Spleen (tissue), 11 donors: ENCODE results near the gene ZNF677. TPM values are rescaled to one million over a fixed set of nuclear protein-coding genes. Genes with fewer than 3 reads are reported as not detected.
"Not testable (repeated sequence)": the region's sequence is repeated elsewhere in the genome, so short reads cannot be mapped to it uniquely, and the experiment has no call there.

Source experiments
- DNase-seq: peaks from one replicate; pipeline ENCODE4 v3.0.0-alpha.2; 2020
- H3K27ac ChIP-seq, 8 donors: fragments of 200-600 bp; sonication (generic) in 7 of 8; 1 replicate in 4 of 8; 2 replicates in 4 of 8; pipeline versions ENCODE4 v1.5.0 to v1.8.0; 2016 to 2021; ENCODE audit warnings: inconsistent platforms in 4 of 8, mild to moderate bottlenecking in 4 of 8, moderate library complexity in 1 of 8
- H3K27me3 ChIP-seq, 7 donors: fragments of 200-600 bp; sonication (generic) in 6 of 7; replicated peaks in 1 of 7; 1 replicate in 4 of 7; 2 replicates in 3 of 7; pipeline versions ENCODE4 v1.5.0 to v1.8.0; 2016 to 2021; ENCODE audit warnings: inconsistent platforms in 3 of 7, mild to moderate bottlenecking in 1 of 7
- H3K36me3 ChIP-seq, 6 donors: fragments of 200-600 bp; sonication (generic) in 5 of 6; 1 replicate in 4 of 6; 2 replicates in 2 of 6; pipeline versions ENCODE4 v1.5.0 to v1.8.0; 2016 to 2021; ENCODE audit warnings: inconsistent platforms in 2 of 6
- H3K4me1 ChIP-seq, 6 donors: fragments of 200-600 bp; sonication (generic) in 5 of 6; 1 replicate in 3 of 6; 2 replicates in 3 of 6; pipeline versions ENCODE4 v1.5.0 to v1.8.0; 2016 to 2021; ENCODE audit warnings: inconsistent platforms in 3 of 6
- H3K4me3 ChIP-seq, 8 donors: fragments of 200-600 bp; sonication (generic) in 7 of 8; 1 replicate in 4 of 8; 2 replicates in 4 of 8; pipeline versions ENCODE4 v1.5.0 to v1.8.0; 2016 to 2021; ENCODE audit warnings: inconsistent platforms in 4 of 8, mild to moderate bottlenecking in 4 of 8, moderate library complexity in 2 of 8
- H3K9me3 ChIP-seq, 8 donors: fragments of 200-600 bp; sonication (generic) in 7 of 8; 1 replicate in 4 of 8; 2 replicates in 4 of 8; pipeline versions ENCODE4 v1.5.0 to v1.8.0; 2016 to 2021; ENCODE audit warnings: inconsistent platforms in 4 of 8
- POLR2A ChIP-seq, 3 donors: fragments of 450-650 bp; IDR thresholded peaks; one replicate each; pipeline ENCODE4 v1.5.1; 2017; ENCODE audit warnings: antibody characterized with exemption in 3 of 3, mild to moderate bottlenecking in 1 of 3
- POLR2AphosphoS5 ChIP-seq, 3 donors: sonication (generic); formaldehyde crosslinking; IDR thresholded peaks; one replicate each; pipeline ENCODE4 v1.5.1; 2017; ENCODE audit warnings: antibody characterized with exemption in 3 of 3
- WGBS, 5 donors: extraction: QIAGEN DNeasy Blood & Tissue Kit in 3 of 5; methylation state at CpG; one replicate each; pipeline versions ENCODE4 v1.1.5 to v1.1.7; 2013 to 2018; 5-methylcytosine and 5-hydroxymethylcytosine counted together
- intact Hi-C: fragments of 100-400 bp; cut with DNase I; formaldehyde crosslinking; loops from one replicate; pipeline ENCODE4 v1.15.0; 2023; ENCODE audit warnings: low total_unique reads
- polyA plus RNA-seq, 3 donors: library from polyadenylated mRNA; stranded (reverse); fragments of 200-250 nt; gene quantifications; one replicate each; pipeline ENCODE4 v1.2.1, GENCODE V29; 2013
- total RNA-seq, 7 donors: library from RNA; depleted of rRNA in 3 of 7; stranded (reverse); fragments of >200 nt in 3 of 7; fragmentation: NEBNext Ultra II Directional in 4 of 7; extraction: Animal tissue kit (Norgen Biotek cat#: 25700) in 4 of 7; gene quantifications; one replicate each; pipeline versions ENCODE4 v1.1.0 to v1.2.1, GENCODE V29; 2016 to 2021
- TF ChIP-seq, protein P1 (sequence below), 11 experiments: fragments of 200-600 bp in 7 of 11; fragments of 450-650 bp in 4 of 11; sonication (generic) in 4 of 11; IDR thresholded peaks in 8 of 11; conservative IDR thresholded peaks in 3 of 11; 1 replicate in 7 of 11; 2 replicates in 4 of 11; pipeline versions ENCODE4 v1.4.0 to v1.8.0; 2016 to 2021; ENCODE audit warnings: antibody characterized with exemption in 11 of 11, inconsistent platforms in 4 of 11, mild to moderate bottlenecking in 1 of 11
- donor health status: healthy with polysubstance abuse.
- donor health status: DM: no; HTN: no; CAD: no; lungs with moderate emphysema.
- donor health status: DM: no; HTN: no; CAD: no.
- donor health status: Bipolar disorder and iron deficiency.
- donor health status: healthy.
- donor health status: DM: no; HTN: no; CAD: no.
- donor health status: DM: yes; HTN: yes; CAD: no.

The ZNF677 gene
- total and polyA plus RNA-seq, 10 donors, result 8.3 to 30.2 (median 16.6) TPM

DNA sequence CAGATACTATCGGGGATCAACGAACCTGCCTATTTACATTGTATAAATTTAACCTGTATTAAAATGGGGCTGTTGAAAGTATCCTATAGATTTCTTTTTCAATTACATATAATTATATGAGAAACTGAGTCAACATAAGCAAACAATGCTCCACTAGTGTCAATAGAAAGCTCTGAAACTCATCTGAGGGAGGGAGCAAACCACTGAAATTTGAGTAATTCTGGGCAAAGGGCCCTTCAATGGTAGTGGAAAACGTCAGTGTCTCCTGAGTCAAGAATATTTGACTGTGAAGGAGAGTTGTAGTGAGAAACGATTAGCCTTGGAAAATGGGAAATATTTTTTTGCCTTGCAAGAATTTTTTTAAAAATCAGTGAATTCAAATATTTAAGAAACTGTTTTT, 30.4 kb upstream of the ZNF677 start:
- Histone ChIP-seq H3K4me3 (no peak overlapping the region), H3K36me3 (no peaks in the 10 kb centered on the region), H3K4me1 (no peaks in the 10 kb centered on the region), H3K27ac (no peak overlapping the region), H3K9me3 (peaks cover 0 to 51% (median 26%) of the 10 kb centered on the region in 8 donors), H3K27me3 (peaks cover 0 to 3% (median 0%) of the 10 kb centered on the region in 7 donors)
- no peak for DNase-seq
- TF ChIP-seq, protein P1, sequence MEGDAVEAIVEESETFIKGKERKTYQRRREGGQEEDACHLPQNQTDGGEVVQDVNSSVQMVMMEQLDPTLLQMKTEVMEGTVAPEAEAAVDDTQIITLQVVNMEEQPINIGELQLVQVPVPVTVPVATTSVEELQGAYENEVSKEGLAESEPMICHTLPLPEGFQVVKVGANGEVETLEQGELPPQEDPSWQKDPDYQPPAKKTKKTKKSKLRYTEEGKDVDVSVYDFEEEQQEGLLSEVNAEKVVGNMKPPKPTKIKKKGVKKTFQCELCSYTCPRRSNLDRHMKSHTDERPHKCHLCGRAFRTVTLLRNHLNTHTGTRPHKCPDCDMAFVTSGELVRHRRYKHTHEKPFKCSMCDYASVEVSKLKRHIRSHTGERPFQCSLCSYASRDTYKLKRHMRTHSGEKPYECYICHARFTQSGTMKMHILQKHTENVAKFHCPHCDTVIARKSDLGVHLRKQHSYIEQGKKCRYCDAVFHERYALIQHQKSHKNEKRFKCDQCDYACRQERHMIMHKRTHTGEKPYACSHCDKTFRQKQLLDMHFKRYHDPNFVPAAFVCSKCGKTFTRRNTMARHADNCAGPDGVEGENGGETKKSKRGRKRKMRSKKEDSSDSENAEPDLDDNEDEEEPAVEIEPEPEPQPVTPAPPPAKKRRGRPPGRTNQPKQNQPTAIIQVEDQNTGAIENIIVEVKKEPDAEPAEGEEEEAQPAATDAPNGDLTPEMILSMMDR (IDR thresholded peaks at IDR 0.05 in 8 of 11, conservative IDR thresholded peaks at IDR 0.05 in 3 of 11), result no peak
- no peak for TF ChIP-seq POLR2A (IDR thresholded peaks at IDR 0.05)
- TF ChIP-seq POLR2AphosphoS5 (IDR thresholded peaks at IDR 0.05), result no peak
- 71 to 75% (median 73%) methylated on average over 4 of the region's 4 CpGs for WGBS, 5 donors
- intact Hi-C loops, result no loop called here

DNA sequence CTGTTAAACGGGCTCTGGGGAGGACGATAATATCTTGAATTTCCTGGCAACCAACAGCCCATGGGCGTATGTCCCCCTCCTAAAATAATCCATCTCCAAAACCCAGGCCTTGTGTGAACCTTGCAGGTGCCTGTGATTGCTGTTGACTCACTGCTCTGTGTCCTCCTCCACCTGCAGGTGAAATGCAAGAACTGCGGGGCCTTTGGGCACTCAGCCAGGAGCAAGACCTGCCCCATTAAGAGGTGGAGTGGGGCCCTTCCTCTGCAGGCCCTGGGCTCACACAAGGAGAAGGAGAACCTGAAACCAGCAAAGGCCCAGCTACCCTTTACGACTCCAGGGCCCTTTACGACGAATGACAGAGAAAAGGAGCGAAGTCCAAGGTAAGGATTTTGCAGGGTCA, 27.3 kb upstream of the ZNF677 start:
- H3K4me1 ChIP-seq, H3K36me3 ChIP-seq, H3K27ac ChIP-seq, DNase-seq, H3K27me3 ChIP-seq, H3K4me3 ChIP-seq, intact Hi-C loops: not testable (repeated sequence)
- 15 to 76% (median 53%) methylated on average over 1 to 2 of the region's 8 CpGs; no CpG with 5 or more reads in 1 of the 5 donors for WGBS, 5 donors
- peaks cover 0 to 40% (median 14%) of the 10 kb centered on the region in 8 donors for H3K9me3 ChIP-seq

DNA sequence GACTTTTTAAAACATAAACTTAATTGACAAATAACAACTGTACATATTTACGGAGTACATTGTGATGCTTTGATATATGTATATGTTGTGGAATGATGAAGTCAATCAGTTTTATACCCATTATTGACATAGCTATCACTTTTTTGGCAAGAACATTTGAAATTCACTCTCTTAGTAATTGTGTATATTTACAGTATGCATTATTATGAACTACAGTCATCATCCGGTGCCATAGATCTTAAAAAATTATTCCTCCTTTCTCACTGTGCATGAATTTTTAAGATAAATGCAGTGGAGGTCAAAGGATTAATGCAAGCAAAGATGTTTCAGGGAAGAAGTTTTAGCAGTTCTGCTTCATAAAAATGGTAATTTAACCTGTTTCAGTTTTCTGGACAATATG, 20.8 kb upstream of the ZNF677 start:
- H3K36me3 ChIP-seq, result no peaks in the 10 kb centered on the region
- H3K27me3 ChIP-seq, result peaks cover 0 to 9% (median 0%) of the 10 kb centered on the region in 7 donors
- H3K4me3 ChIP-seq, result no peak overlapping the region
- no peak for DNase-seq
- WGBS, 5 donors, result 92 to 96% (median 96%) methylated on average over 2 of the region's 2 CpGs
- peaks cover 0 to 67% (median 12%) of the 10 kb centered on the region in 8 donors for H3K9me3 ChIP-seq
- no peak overlapping the region for H3K27ac ChIP-seq
- TF ChIP-seq POLR2A (IDR thresholded peaks at IDR 0.05) (no peak), POLR2AphosphoS5 (IDR thresholded peaks at IDR 0.05) (no peak)
- TF ChIP-seq, protein P1 (IDR thresholded peaks at IDR 0.05 in 8 of 11, conservative IDR thresholded peaks at IDR 0.05 in 3 of 11), result no peak
- no peaks in the 10 kb centered on the region for H3K4me1 ChIP-seq
- intact Hi-C loops, result no loop called here

DNA sequence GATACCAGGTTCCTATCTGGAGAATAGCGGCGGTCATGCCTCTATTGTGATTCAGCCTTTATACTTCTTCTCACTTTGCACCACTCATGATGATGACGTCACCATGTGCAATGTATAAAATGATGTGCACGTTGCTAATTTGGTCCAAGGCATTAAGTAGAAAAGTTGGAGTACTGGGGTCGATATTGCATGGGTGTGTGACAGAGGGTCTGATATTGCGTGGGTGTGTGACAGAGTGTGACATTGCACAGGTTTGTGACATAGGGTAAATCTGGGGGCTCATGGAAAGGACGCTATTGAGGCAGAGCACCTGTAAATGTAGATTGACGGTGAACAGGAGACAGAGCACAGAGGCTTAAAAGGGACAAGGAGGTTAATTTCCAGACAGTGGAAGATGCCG, 17.4 kb upstream of the ZNF677 start:
- H3K27ac ChIP-seq, result no peak overlapping the region
- H3K36me3 ChIP-seq, result no peaks in the 10 kb centered on the region
- no peak overlapping the region for H3K4me3 ChIP-seq
- peaks cover 0 to 9% (median 0%) of the 10 kb centered on the region in 7 donors for H3K27me3 ChIP-seq
- DNase-seq, result no peak
- intact Hi-C loops, result no loop called here
- peaks cover 0 to 63% (median 8%) of the 10 kb centered on the region in 8 donors for H3K9me3 ChIP-seq
- 85 to 87% (median 86%) methylated on average over 9 of the region's 9 CpGs for WGBS, 5 donors
- H3K4me1 ChIP-seq, result no peaks in the 10 kb centered on the region
- TF ChIP-seq POLR2AphosphoS5 (IDR thresholded peaks at IDR 0.05), result no peak
- TF ChIP-seq POLR2A (IDR thresholded peaks at IDR 0.05), result no peak
- TF ChIP-seq, protein P1 (IDR thresholded peaks at IDR 0.05 in 8 of 11, conservative IDR thresholded peaks at IDR 0.05 in 3 of 11), result no peak

DNA sequence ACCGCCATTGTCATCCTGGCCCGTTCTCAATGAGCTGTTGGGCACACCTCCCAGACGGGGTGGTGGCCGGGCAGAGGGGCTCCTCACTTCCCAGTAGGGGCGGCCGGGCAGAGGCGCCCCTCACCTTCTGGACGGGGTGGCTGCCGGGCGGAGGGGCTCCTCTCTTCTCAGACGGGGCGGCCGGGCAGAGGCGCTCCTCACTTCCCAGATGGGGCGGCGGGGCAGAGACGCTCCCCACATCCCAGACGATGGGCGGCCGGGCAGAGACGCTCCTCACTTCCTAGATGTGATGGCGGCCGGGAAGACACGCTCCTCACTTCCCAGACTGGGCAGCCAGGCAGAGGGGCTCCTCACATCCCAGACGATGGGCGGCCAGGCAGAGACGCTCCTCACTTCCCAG, 15.2 kb upstream of the ZNF677 start:
- WGBS, 5 donors, result 92 to 98% (median 93%) methylated on average over 15 to 27 of the region's 27 CpGs
- H3K4me1 ChIP-seq, H3K27ac ChIP-seq, H3K36me3 ChIP-seq, intact Hi-C loops, DNase-seq, H3K4me3 ChIP-seq: not testable (repeated sequence)
- peaks cover 0 to 21% (median 0%) of the 10 kb centered on the region in 7 donors for H3K27me3 ChIP-seq
- peaks cover 0 to 59% (median 20%) of the 10 kb centered on the region in 8 donors for H3K9me3 ChIP-seq

DNA sequence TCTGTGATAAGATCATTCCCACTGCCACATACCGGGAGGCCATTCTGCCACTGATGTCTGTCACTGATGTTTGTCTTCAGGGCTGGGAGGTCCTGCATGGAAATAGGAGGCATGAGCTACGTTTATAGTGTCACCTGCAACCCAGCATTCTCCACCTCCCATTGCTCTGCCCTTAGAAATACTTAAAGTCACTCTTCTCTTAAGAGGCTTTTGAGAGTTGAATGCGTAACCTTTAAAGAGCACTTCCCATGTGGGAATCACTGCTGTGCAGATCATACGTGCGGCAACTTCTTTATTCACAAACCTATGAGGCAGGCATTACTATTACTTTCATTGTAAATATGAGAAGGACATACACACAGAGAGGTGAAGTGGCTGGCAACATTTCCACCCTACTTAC, 12.9 kb upstream of the ZNF677 start, which contains the start of gene VN1R4:
VN1R4 (minus strand) TSS at position 101 of the 400 bp plus-strand sequence; CDS start at position 43, 58 bp downstream.
- H3K36me3 ChIP-seq, H3K4me1 ChIP-seq, H3K27ac ChIP-seq, H3K4me3 ChIP-seq, DNase-seq, intact Hi-C loops: not testable (repeated sequence)
- Histone ChIP-seq H3K9me3 (peaks cover 0 to 63% (median 27%) of the 10 kb centered on the region in 8 donors), H3K27me3 (peaks cover 0 to 22% (median 0%) of the 10 kb centered on the region in 7 donors)
- 72 to 98% (median 93%) methylated on average over 4 to 5 of the region's 5 CpGs for WGBS, 5 donors

DNA sequence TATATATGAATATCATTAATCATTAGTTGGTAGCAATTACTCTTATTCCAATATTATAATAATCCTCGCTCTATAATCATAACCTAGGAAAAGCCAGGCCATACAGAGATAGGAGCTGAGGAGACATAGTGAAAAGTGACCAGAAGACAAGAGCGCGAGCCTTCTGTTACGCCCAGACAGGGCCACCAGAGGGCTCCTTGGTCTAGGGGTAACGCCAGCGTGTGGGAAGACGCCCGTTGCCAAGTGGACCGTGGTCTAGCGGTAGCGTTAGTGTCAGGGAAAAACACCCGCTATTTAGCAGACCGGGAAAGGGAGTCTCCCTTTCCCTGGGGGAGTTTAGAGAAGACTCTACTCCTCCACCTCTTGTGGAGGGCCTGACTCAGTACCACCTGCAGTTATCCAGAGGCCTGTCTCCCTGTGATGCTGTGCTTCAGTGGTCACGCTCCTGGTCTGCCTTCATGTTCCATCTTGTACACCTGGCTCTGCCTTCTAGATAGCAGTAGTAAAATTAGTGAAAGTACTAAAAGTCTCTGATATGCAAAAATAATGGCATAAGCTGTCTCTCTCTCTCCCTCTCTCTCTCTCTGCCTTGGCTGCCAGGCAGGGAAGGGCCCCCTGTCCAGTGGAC, 3.2 kb upstream of the ZNF677 start, which contains the start of gene VN1R2:
VN1R2 (plus strand) TSS at position 578 of the 628 bp plus-strand sequence. CDS start 84 bp downstream, outside the sequence.
- Histone ChIP-seq H3K9me3 (peaks cover 0 to 100% (median 64%) of the 10 kb centered on the region in 8 donors), H3K4me1 (peaks cover 0 to 17% (median 8%) of the 10 kb centered on the region in 6 donors)
- H3K4me3 ChIP-seq, intact Hi-C loops, H3K27me3 ChIP-seq, H3K36me3 ChIP-seq, H3K27ac ChIP-seq, DNase-seq: not testable (repeated sequence)
- 68 to 74% (median 71%) methylated on average over 14 of the region's 14 CpGs for WGBS, 5 donors
